Smooth muscle cell (in vitro differentiated cells): ENCODE measurements around the gene KLHL28. TPM values are rescaled to one million over a fixed set of nuclear protein-coding genes. Genes with fewer than 3 reads are reported as not detected.

ENCODE experiments used
- DNase-seq: peaks from one replicate; lab custom pipeline; 2025; ENCODE audit not compliant: unreplicated experiment; lab: John Stamatoyannopoulos, UW
- H2AFZ ChIP-seq: fragments of 200-600 bp; sonication (generic); 2 replicates; pipeline ENCODE4 v1.6.0; 2016; ENCODE audit warnings: antibody characterized with exemption, low read depth, mild to moderate bottlenecking
- H3F3A ChIP-seq: fragments of 200-600 bp; sonication (generic); 2 replicates; pipeline ENCODE4 v1.6.0; 2017; ENCODE audit warnings: antibody characterized with exemption, low read depth
- H3K27ac ChIP-seq: fragments of 200-600 bp; sonication (generic); 2 replicates; pipeline ENCODE4 v1.5.1; 2016; ENCODE audit warnings: low read depth, mild to moderate bottlenecking
- H3K27me3 ChIP-seq: fragments of 200-600 bp; sonication (generic); 2 replicates; pipeline ENCODE4 v1.6.1; 2016; ENCODE audit warnings: low read depth, mild to moderate bottlenecking
- H3K36me3 ChIP-seq: fragments of 200-600 bp; sonication (generic); 2 replicates; pipeline ENCODE4 v1.5.1; 2016; ENCODE audit warnings: low read depth
- H3K4me1 ChIP-seq: fragments of 200-600 bp; sonication (generic); 2 replicates; pipeline ENCODE4 v1.5.1; 2016; ENCODE audit warnings: low read depth
- H3K4me2 ChIP-seq: fragments of 200-600 bp; sonication (generic); 2 replicates; pipeline ENCODE4 v1.6.0; 2016; ENCODE audit warnings: mild to moderate bottlenecking
- H3K4me3 ChIP-seq: fragments of 200-600 bp; sonication (generic); 2 replicates; pipeline ENCODE4 v1.5.1; 2016; ENCODE audit warnings: mild to moderate bottlenecking
- H3K79me2 ChIP-seq: fragments of 200-600 bp; sonication (generic); 2 replicates; pipeline ENCODE4 v1.6.0; 2016; ENCODE audit warnings: low read depth, mild to moderate bottlenecking
- H3K9ac ChIP-seq: fragments of 200-600 bp; sonication (generic); 2 replicates; pipeline ENCODE4 v1.6.0; 2016; ENCODE audit warnings: low read depth
- H3K9me3 ChIP-seq: fragments of 200-600 bp; sonication (generic); replicated peaks from 2 replicates; pipeline ENCODE4 v1.5.1; 2016; ENCODE audit warnings: low read depth
- H4K20me1 ChIP-seq: fragments of 200-600 bp; sonication (generic); 2 replicates; pipeline ENCODE4 v1.6.0; 2016; ENCODE audit warnings: low read depth
- CTCF ChIP-seq: fragments of 200-600 bp; sonication (generic); IDR thresholded peaks from 2 replicates; pipeline ENCODE4 v1.5.1; 2017; ENCODE audit warnings: borderline replicate concordance, mild to moderate bottlenecking, antibody characterized with exemption; ENCODE audit not compliant: insufficient read depth, poor library complexity, severe bottlenecking
- WGBS: methylation state at CpG from one replicate; pipeline ENCODE4 v1.1.7; 2016; ENCODE audit warnings: low lambda C conversion rate; 5-methylcytosine and 5-hydroxymethylcytosine counted together
- polyA plus RNA-seq: library from polyadenylated mRNA; unstranded; fragments of >200 nt; fragmentation: Nextera tagmentation; extraction: Ambion mirVana; gene quantifications from 2 replicates; pipeline ENCODE4 v1.2.1, GENCODE V29; 2016
- total RNA-seq: library from RNA; depleted of rRNA; stranded (reverse); fragments of >200 nt; gene quantifications from 2 replicates; pipeline ENCODE4 v1.2.3, GENCODE V29; 2014

Gene KLHL28
- total and polyA plus RNA-seq, 2 experiments from 2014 or later = 10.5 to 21.3 TPM

GRCh38 chr14:44962334-44963043 is 742 bp upstream of the KLHL28 start:
- H4K20me1 ChIP-seq = peaks cover 71% of the 10 kb centered on the region
- peak overlapping the region; percentile 87 for H3K27ac ChIP-seq
- H3K27me3 ChIP-seq = no peaks in the 10 kb centered on the region
- H3K9ac ChIP-seq = peak overlapping the region; percentile 88
- H3K36me3 ChIP-seq = no peaks in the 10 kb centered on the region
- H2AFZ ChIP-seq = peak overlapping the region; percentile 78
- peaks cover 4% of the 10 kb centered on the region for H3F3A ChIP-seq
- peak overlapping the region; percentile 79 for H3K4me3 ChIP-seq
- peaks cover 46% of the 10 kb centered on the region for H3K4me1 ChIP-seq
- no peaks in the 10 kb centered on the region for H3K9me3 ChIP-seq
- DNase-seq = peak; percentile 58
- H3K4me2 ChIP-seq = peak overlapping the region; percentile 99
- H3K79me2 ChIP-seq = peaks cover 84% of the 10 kb centered on the region
- under 1% methylated on average over 39 of the region's 39 CpGs for WGBS
- TF ChIP-seq CTCF = no peak

- Histone ChIP-seq H3K9me3 (no peaks in the 10 kb centered on the region), H3K4me1 (peaks cover 35% of the 10 kb centered on the region), H3K27me3 (no peaks in the 10 kb centered on the region), H2AFZ (peak overlapping the region; percentile 84), H3K36me3 (no peaks in the 10 kb centered on the region), H3K79me2 (peaks cover 84% of the 10 kb centered on the region), H3K9ac (peak overlapping the region; percentile 68), H3K27ac (peak overlapping the region; percentile 80), H3K4me3 (peak overlapping the region; percentile 79), H3F3A (peaks cover 4% of the 10 kb centered on the region), H3K4me2 (peak overlapping the region; percentile 97), H4K20me1 (peaks cover 72% of the 10 kb centered on the region)
- peak; percentile 9 for DNase-seq
- TF ChIP-seq CTCF = no peak
- WGBS = under 1% methylated on average over 14 of the region's 14 CpGs
Observed at GRCh38 chr14:44961151-44961553, 595 bp downstream of the KLHL28 start.

- Histone ChIP-seq H3K79me2 (peaks cover 84% of the 10 kb centered on the region), H4K20me1 (peaks cover 74% of the 10 kb centered on the region), H3K4me2 (peak overlapping the region; percentile 97), H3K9me3 (no peaks in the 10 kb centered on the region), H3K27ac (peak overlapping the region; percentile 80), H3K4me1 (peaks cover 34% of the 10 kb centered on the region), H3K9ac (peak overlapping the region; percentile 68), H3K27me3 (no peaks in the 10 kb centered on the region), H3F3A (peaks cover 4% of the 10 kb centered on the region), H3K36me3 (no peaks in the 10 kb centered on the region), H2AFZ (peak overlapping the region; percentile 84), H3K4me3 (peak overlapping the region; percentile 79)
- no peak for DNase-seq
- TF ChIP-seq CTCF = no peak
- WGBS = 1% methylated on average over 3 of the region's 3 CpGs
Observed at GRCh38 chr14:44960646-44961045, 1.1 kb downstream of the KLHL28 start.

- H3F3A ChIP-seq = peaks cover 4% of the 10 kb centered on the region
- no peaks in the 10 kb centered on the region for H3K36me3 ChIP-seq
- no peak overlapping the region for H2AFZ ChIP-seq
- no peak for DNase-seq
- no peak for TF ChIP-seq CTCF
- peak overlapping the region; percentile 97 for H3K4me2 ChIP-seq
- peak overlapping the region; percentile 80 for H3K27ac ChIP-seq
- no peaks in the 10 kb centered on the region for H3K9me3 ChIP-seq
- peak overlapping the region; percentile 68 for H3K9ac ChIP-seq
- peaks cover 74% of the 10 kb centered on the region for H4K20me1 ChIP-seq
- no peaks in the 10 kb centered on the region for H3K27me3 ChIP-seq
- WGBS = 49% methylated on average over 2 of the region's 2 CpGs
- peaks cover 29% of the 10 kb centered on the region for H3K4me1 ChIP-seq
- peaks cover 84% of the 10 kb centered on the region for H3K79me2 ChIP-seq
- H3K4me3 ChIP-seq = peak overlapping the region; percentile 79
Observed at GRCh38 chr14:44960146-44960545, 1.6 kb downstream of the KLHL28 start.
